ENCODE measurements around the gene PDZRN4.

PDZRN4 gene

GRCh38 chr12:41362510-41362909 is 174.4 kb downstream of the PDZRN4 start:
- Histone ChIP-seq H3K36me3 (ENCODE audit: insufficient read depth, insufficient read length, low read length) (no peaks in the 10 kb centered on the region), H3K9me3 (ENCODE audit: insufficient read depth, low read length) (no peaks in the 10 kb centered on the region), H3K27me3 (ENCODE audit: insufficient read depth, insufficient read length) (no peaks in the 10 kb centered on the region), H3K4me1 (ENCODE audit: insufficient read depth, insufficient read length) (no peaks in the 10 kb centered on the region), H3K4me3 (ENCODE audit: insufficient read length, low read depth) (no peak overlapping the region), H3K9ac (ENCODE audit: insufficient read length, low read depth) (no peak overlapping the region)
- TF ChIP-seq YY1 (IDR thresholded peaks at IDR 0.05; ENCODE audit: insufficient read depth, insufficient read length) (no peak), ZNF274 (IDR thresholded peaks at IDR 0.05; ENCODE audit: low read depth, low read length) (no peak), SUZ12 (IDR thresholded peaks at IDR 0.05; ENCODE audit: extremely low read depth, insufficient read depth, insufficient read length) (no peak)
- DNase-seq (ENCODE audit: low read depth, low spot score): no peak

- Histone ChIP-seq H3K4me3 (ENCODE audit: insufficient read length, low read depth) (no peak overlapping the region), H3K27me3 (ENCODE audit: insufficient read depth, insufficient read length) (no peaks in the 10 kb centered on the region), H3K9ac (ENCODE audit: insufficient read length, low read depth) (no peak overlapping the region), H3K36me3 (ENCODE audit: insufficient read depth, insufficient read length, low read length) (no peaks in the 10 kb centered on the region), H3K9me3 (ENCODE audit: insufficient read depth, low read length) (no peaks in the 10 kb centered on the region), H3K4me1 (ENCODE audit: insufficient read depth, insufficient read length) (no peaks in the 10 kb centered on the region)
- TF ChIP-seq YY1 (IDR thresholded peaks at IDR 0.05; ENCODE audit: insufficient read depth, insufficient read length) (no peak), SUZ12 (IDR thresholded peaks at IDR 0.05; ENCODE audit: extremely low read depth, insufficient read depth, insufficient read length) (no peak), ZNF274 (IDR thresholded peaks at IDR 0.05; ENCODE audit: low read depth, low read length) (no peak)
- DNase-seq (ENCODE audit: low read depth, low spot score): no peak
Observed at GRCh38 chr12:41362931-41363330, 174.8 kb downstream of the PDZRN4 start.

DNA sequence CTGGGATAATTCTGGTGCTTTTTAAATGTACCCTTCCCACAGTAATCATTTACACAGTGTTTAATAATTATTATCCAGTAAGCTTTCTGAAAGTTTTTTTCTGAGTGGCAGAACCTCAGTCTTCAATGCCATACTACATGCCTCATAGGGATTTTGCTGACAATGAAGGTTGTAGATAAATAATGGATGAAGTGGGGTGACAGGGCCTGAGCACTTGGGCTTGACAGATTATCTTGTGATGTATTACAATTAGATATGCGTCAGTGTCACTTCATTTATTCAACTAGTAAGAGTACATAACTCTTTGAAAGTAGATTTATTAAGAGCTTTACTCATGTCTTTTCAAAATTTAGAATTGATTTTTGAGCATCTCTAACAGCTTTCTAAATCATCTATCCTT is 176.1 kb downstream of the PDZRN4 start:
- no peak overlapping the region for H3K4me3 ChIP-seq (ENCODE audit: insufficient read length, low read depth)
- no peak overlapping the region for H3K9ac ChIP-seq (ENCODE audit: insufficient read length, low read depth)
- H3K4me1 ChIP-seq (ENCODE audit: insufficient read depth, insufficient read length): no peaks in the 10 kb centered on the region
- peaks cover 7% of the 10 kb centered on the region; the same call in 1 of the 2 replicates for H3K9me3 ChIP-seq (ENCODE audit: insufficient read depth, low read length)
- DNase-seq (ENCODE audit: low read depth, low spot score): no peak
- no peaks in the 10 kb centered on the region for H3K36me3 ChIP-seq (ENCODE audit: insufficient read depth, insufficient read length, low read length)
- no peak for TF ChIP-seq SUZ12 (IDR thresholded peaks at IDR 0.05; ENCODE audit: extremely low read depth, insufficient read depth, insufficient read length)
- TF ChIP-seq YY1 (IDR thresholded peaks at IDR 0.05; ENCODE audit: insufficient read depth, insufficient read length): no peak
- no peak for TF ChIP-seq ZNF274 (IDR thresholded peaks at IDR 0.05; ENCODE audit: low read depth, low read length)
- H3K27me3 ChIP-seq (ENCODE audit: insufficient read depth, insufficient read length): no peaks in the 10 kb centered on the region

- TF ChIP-seq SUZ12 (IDR thresholded peaks at IDR 0.05; ENCODE audit: extremely low read depth, insufficient read depth, insufficient read length) (no peak), ZNF274 (IDR thresholded peaks at IDR 0.05; ENCODE audit: low read depth, low read length) (no peak), YY1 (IDR thresholded peaks at IDR 0.05; ENCODE audit: insufficient read depth, insufficient read length) (no peak)
Observed at GRCh38 chr12:41365653-41366171, 177.6 kb downstream of the PDZRN4 start.

DNA sequence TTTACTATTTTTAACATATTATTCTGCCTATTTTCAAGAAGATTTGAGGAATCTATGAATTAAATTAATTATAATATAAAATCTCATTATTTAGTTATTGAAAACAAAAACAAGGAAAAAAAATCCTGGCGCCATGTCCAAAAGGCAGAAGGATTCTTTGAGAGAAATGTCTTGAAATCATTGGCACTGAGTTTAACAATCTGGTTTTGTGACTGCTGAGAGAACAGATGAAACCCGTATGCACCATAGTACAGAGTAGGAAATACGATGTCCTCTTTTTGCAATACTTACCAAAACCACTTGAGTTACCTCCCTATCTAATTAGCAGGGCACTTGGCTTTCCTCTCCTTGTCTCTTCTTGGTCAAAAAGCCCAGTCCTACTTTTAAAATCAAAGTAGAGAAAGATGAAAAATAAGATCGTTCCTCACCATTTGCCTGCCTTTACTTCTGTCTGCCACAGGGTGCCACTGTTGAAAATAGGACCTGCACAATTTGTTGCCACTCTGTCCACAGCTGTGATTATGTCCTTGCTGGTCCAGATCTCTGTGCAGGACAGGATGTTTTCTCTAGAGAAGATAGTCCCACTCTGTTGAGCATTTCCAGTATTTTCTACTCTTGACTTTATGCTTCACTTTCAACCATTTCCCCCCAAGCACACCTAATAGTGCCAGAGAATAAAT is 179.7 kb downstream of the PDZRN4 start:
- Histone ChIP-seq H3K9me3 (ENCODE audit: insufficient read depth, low read length) (peaks cover 7% of the 10 kb centered on the region; the same call in 1 of the 2 replicates), H3K4me3 (ENCODE audit: insufficient read length, low read depth) (no peak overlapping the region), H3K36me3 (ENCODE audit: insufficient read depth, insufficient read length, low read length) (no peaks in the 10 kb centered on the region), H3K9ac (ENCODE audit: insufficient read length, low read depth) (no peak overlapping the region), H3K27me3 (ENCODE audit: insufficient read depth, insufficient read length) (no peaks in the 10 kb centered on the region), H3K4me1 (ENCODE audit: insufficient read depth, insufficient read length) (no peaks in the 10 kb centered on the region)
- TF ChIP-seq ZNF274 (IDR thresholded peaks at IDR 0.05; ENCODE audit: low read depth, low read length) (no peak), SUZ12 (IDR thresholded peaks at IDR 0.05; ENCODE audit: extremely low read depth, insufficient read depth, insufficient read length) (no peak), YY1 (IDR thresholded peaks at IDR 0.05; ENCODE audit: insufficient read depth, insufficient read length) (no peak)
- DNase-seq (ENCODE audit: low read depth, low spot score): no peak

More at GRCh38 chr12:41365653-41366171, 177.6 kb downstream of the PDZRN4 start:
- Histone ChIP-seq H3K27me3 (ENCODE audit: insufficient read depth, insufficient read length) (no peaks in the 10 kb centered on the region), H3K9ac (ENCODE audit: insufficient read length, low read depth) (no peak overlapping the region), H3K4me1 (ENCODE audit: insufficient read depth, insufficient read length) (no peaks in the 10 kb centered on the region), H3K9me3 (ENCODE audit: insufficient read depth, low read length) (peaks cover 7% of the 10 kb centered on the region; the same call in 1 of the 2 replicates), H3K4me3 (ENCODE audit: insufficient read length, low read depth) (no peak overlapping the region), H3K36me3 (ENCODE audit: insufficient read depth, insufficient read length, low read length) (no peaks in the 10 kb centered on the region)
- DNase-seq (ENCODE audit: low read depth, low spot score): no peak

DNA sequence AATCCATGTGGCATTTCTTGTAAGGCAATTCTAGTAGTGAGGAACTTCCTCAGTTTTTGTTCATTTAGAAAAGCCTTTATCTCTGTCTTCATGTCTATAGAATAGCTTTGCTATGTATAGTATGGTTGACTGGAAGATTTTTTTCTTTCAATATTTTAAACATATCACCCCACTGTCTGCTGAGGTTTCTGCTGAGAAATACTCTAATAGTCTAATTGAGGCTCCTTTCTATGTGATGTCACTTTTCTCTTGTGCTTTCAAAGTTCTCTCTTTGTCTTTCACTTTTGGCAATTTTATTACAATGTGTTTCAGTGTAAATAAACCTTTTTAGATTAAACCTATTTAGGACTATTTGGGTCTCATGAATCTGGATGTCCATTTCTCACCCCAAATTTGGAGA is 192.8 kb downstream of the PDZRN4 start:
- no peak for TF ChIP-seq SUZ12 (IDR thresholded peaks at IDR 0.05; ENCODE audit: extremely low read depth, insufficient read depth, insufficient read length)
- TF ChIP-seq YY1 (IDR thresholded peaks at IDR 0.05; ENCODE audit: insufficient read depth, insufficient read length): no peak
- no peak for TF ChIP-seq ZNF274 (IDR thresholded peaks at IDR 0.05; ENCODE audit: low read depth, low read length)
- Histone ChIP-seq H3K36me3 (ENCODE audit: insufficient read depth, insufficient read length, low read length) (no peaks in the 10 kb centered on the region), H3K4me3 (ENCODE audit: insufficient read length, low read depth) (no peak overlapping the region), H3K9me3 (ENCODE audit: insufficient read depth, low read length) (no peaks in the 10 kb centered on the region), H3K9ac (ENCODE audit: insufficient read length, low read depth) (no peak overlapping the region), H3K4me1 (ENCODE audit: insufficient read depth, insufficient read length) (no peaks in the 10 kb centered on the region), H3K27me3 (ENCODE audit: insufficient read depth, insufficient read length) (no peaks in the 10 kb centered on the region)
- no peak for DNase-seq (ENCODE audit: low read depth, low spot score)

DNA sequence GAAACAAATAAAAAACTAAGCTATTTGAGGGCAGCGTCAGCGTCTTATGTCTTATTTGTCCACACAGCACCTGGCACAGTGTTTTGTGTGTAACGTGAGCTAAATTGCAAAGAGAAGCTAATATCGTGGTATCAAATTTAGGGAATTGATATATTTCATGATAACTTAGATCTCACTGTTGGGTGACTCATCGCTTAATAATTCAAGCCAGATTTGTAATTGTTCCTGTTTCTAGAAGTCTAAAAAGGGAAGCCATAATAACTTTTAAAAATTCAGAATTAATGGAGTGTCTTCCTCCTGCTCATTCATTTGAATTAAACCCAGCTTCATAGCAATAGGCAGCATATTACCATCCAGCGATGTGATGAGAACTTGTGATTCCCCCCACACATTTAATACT is 214.7 kb downstream of the PDZRN4 start:
- H3K9ac ChIP-seq (ENCODE audit: insufficient read length, low read depth): no peak overlapping the region
- peaks cover 16% of the 10 kb centered on the region for H3K9me3 ChIP-seq (ENCODE audit: insufficient read depth, low read length)
- no peak for DNase-seq (ENCODE audit: low read depth, low spot score)
- TF ChIP-seq ZNF274 (IDR thresholded peaks at IDR 0.05; ENCODE audit: low read depth, low read length) (no peak), YY1 (IDR thresholded peaks at IDR 0.05; ENCODE audit: insufficient read depth, insufficient read length) (no peak), SUZ12 (IDR thresholded peaks at IDR 0.05; ENCODE audit: extremely low read depth, insufficient read depth, insufficient read length) (no peak)
- no peaks in the 10 kb centered on the region for H3K4me1 ChIP-seq (ENCODE audit: insufficient read depth, insufficient read length)
- no peaks in the 10 kb centered on the region for H3K27me3 ChIP-seq (ENCODE audit: insufficient read depth, insufficient read length)
- H3K4me3 ChIP-seq (ENCODE audit: insufficient read length, low read depth): no peak overlapping the region
- no peaks in the 10 kb centered on the region for H3K36me3 ChIP-seq (ENCODE audit: insufficient read depth, insufficient read length, low read length)
